ENCODE measurements around the gene PAX7. TPM values are rescaled to one million over a fixed set of nuclear protein-coding genes. Genes with fewer than 3 reads are reported as not detected.

The PAX7 gene
- total and polyA plus RNA-seq, 2 donors (not counting 1 experiment from before 2014, with no cell fraction given): not detected

DNA sequence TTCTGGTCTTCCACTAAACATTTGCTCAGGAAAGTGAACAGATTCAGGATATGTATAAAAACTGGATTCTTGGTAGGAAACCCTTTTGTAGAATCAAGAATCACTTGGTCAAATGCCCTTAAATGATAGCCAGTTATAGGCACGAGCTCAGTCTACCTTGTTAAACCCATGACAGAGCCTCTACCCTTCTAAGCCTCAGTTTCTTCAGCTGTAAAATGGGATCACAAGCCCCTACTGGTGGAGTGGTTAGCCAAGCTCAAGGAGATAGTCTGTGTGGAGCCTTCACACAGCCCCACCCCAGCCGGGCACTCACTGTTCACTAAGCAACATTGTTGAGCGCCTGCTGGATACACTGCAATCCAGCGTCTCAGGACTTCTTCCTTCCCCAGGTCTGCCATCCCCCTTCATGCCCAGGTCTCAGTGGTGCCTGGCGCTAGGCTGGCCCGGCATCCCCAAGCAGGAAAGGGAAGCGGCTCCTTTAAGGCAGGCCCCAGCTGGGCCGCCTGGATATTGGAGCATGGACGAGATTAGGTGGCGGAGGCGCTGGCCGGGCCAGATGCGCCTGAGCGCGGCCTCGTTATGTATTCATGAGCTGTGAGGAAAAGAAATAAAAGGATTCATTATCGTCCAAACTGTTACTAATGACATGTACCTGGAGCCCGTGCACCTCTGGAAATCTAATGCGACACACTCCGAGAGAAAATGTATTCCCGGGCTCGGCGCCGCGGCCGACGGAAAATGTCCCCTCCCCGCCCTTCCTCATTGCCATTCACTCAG, 153.2 kb downstream of the PAX7 start:
- H3K4me1 Mint-ChIP-seq: no peaks in the 10 kb centered on the region
- Histone ChIP-seq H3K4me3 (ENCODE audit: control extremely low read depth in 1 of 5, extremely low read depth in 1 of 5, insufficient read depth in 1 of 5, low read depth in 2 of 5, low read length in 4 of 5) (no peak overlapping the region), H3K27ac (ENCODE audit: low read length in 2 of 2) (no peak overlapping the region), H3K9ac (ENCODE audit: low read length) (no peak overlapping the region), H3K4me1 (ENCODE audit: control insufficient read depth in 2 of 2, insufficient read depth in 2 of 2, low read length in 2 of 2) (no peaks in the 10 kb centered on the region), H2AFZ (ENCODE audit: insufficient read depth, low read depth, low read length, poor library complexity, severe bottlenecking) (no peak overlapping the region), H3K9me3 (ENCODE audit: control extremely low read depth in 1 of 3, control insufficient read depth in 2 of 3, insufficient read depth in 1 of 3, low read length in 2 of 3) (peaks cover 0 to 2% (median 0%) of the 10 kb centered on the region in 3 donors), H3K27me3 (replicated peaks in 1 of 4; ENCODE audit: control extremely low read depth in 1 of 4, control insufficient read depth in 3 of 4, insufficient read depth in 4 of 4, low read length in 3 of 4) (peaks cover 0 to 3% (median 0%) of the 10 kb centered on the region in 4 experiments), H4K20me1 (ENCODE audit: control insufficient read depth, insufficient read depth, low read length, poor library complexity, severe bottlenecking) (no peaks in the 10 kb centered on the region), H3K36me3 (replicated peaks in 1 of 2; ENCODE audit: control extremely low read depth in 1 of 2, control insufficient read depth in 1 of 2, extremely low read depth in 1 of 2, insufficient read depth in 2 of 2, low read length in 1 of 2) (no peaks in the 10 kb centered on the region), H3K79me2 (ENCODE audit: control insufficient read depth, insufficient read depth, low read length) (no peaks in the 10 kb centered on the region), H3K4me2 (replicated peaks; ENCODE audit: low read depth, low read length, poor library complexity, severe bottlenecking) (no peak overlapping the region)
- H3K4me3 Mint-ChIP-seq: no peak overlapping the region
- no peaks in the 10 kb centered on the region for H3K9me3 Mint-ChIP-seq (ENCODE audit: insufficient read depth)
- ChIA-PET POLR2A (no interaction called here), CTCF (no interaction called here)
- WGBS (ENCODE audit: insufficient coverage): 65% methylated on average over 27 of the region's 28 CpGs
- DNase-seq (no peak), ATAC-seq (ENCODE audit: low read depth) (no peak)
- no peak overlapping the region for H3K27ac Mint-ChIP-seq
- TF ChIP-seq, protein P1, sequence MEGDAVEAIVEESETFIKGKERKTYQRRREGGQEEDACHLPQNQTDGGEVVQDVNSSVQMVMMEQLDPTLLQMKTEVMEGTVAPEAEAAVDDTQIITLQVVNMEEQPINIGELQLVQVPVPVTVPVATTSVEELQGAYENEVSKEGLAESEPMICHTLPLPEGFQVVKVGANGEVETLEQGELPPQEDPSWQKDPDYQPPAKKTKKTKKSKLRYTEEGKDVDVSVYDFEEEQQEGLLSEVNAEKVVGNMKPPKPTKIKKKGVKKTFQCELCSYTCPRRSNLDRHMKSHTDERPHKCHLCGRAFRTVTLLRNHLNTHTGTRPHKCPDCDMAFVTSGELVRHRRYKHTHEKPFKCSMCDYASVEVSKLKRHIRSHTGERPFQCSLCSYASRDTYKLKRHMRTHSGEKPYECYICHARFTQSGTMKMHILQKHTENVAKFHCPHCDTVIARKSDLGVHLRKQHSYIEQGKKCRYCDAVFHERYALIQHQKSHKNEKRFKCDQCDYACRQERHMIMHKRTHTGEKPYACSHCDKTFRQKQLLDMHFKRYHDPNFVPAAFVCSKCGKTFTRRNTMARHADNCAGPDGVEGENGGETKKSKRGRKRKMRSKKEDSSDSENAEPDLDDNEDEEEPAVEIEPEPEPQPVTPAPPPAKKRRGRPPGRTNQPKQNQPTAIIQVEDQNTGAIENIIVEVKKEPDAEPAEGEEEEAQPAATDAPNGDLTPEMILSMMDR (IDR thresholded peaks at IDR 0.05): no peak
- TF ChIP-seq EZH2 (IDR thresholded peaks at IDR 0.05; ENCODE audit: borderline replicate concordance, insufficient read depth, low read depth, low read length, poor library complexity, severe bottlenecking): no peak
- H3K27me3 Mint-ChIP-seq: peaks cover 51% of the 10 kb centered on the region
- intact Hi-C loops (cut with micrococcal nuclease): no loop called here

DNA sequence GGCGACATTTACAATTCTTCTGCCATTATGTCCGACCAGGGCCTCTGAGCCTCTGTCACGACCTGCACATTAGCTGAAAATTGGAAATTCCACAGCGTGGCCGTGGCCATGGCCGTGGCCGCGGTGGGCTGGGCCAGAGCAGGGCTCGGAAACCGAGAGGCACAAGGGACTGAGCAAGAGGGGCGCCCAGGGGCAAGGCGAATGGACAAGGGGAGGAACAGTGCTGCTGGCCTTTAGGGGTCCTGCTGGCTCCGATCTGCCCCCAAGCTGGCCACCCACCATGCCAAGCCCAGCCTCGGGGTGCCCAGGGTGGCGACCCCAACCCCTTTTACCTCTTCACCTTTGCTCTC, 153.8 kb downstream of the PAX7 start:
- Histone ChIP-seq H3K4me3 (ENCODE audit: control extremely low read depth in 1 of 5, extremely low read depth in 1 of 5, insufficient read depth in 1 of 5, low read depth in 2 of 5, low read length in 4 of 5) (no peak overlapping the region), H3K36me3 (replicated peaks in 1 of 2; ENCODE audit: control extremely low read depth in 1 of 2, control insufficient read depth in 1 of 2, extremely low read depth in 1 of 2, insufficient read depth in 2 of 2, low read length in 1 of 2) (no peaks in the 10 kb centered on the region), H3K79me2 (ENCODE audit: control insufficient read depth, insufficient read depth, low read length) (no peaks in the 10 kb centered on the region), H3K4me2 (replicated peaks; ENCODE audit: low read depth, low read length, poor library complexity, severe bottlenecking) (no peak overlapping the region), H3K27me3 (replicated peaks in 1 of 4; ENCODE audit: control extremely low read depth in 1 of 4, control insufficient read depth in 3 of 4, insufficient read depth in 4 of 4, low read length in 3 of 4) (no peaks in the 10 kb centered on the region), H3K4me1 (ENCODE audit: control insufficient read depth in 2 of 2, insufficient read depth in 2 of 2, low read length in 2 of 2) (no peaks in the 10 kb centered on the region), H4K20me1 (ENCODE audit: control insufficient read depth, insufficient read depth, low read length, poor library complexity, severe bottlenecking) (no peaks in the 10 kb centered on the region), H3K27ac (ENCODE audit: low read length in 2 of 2) (no peak overlapping the region), H3K9ac (ENCODE audit: low read length) (no peak overlapping the region), H3K9me3 (ENCODE audit: control extremely low read depth in 1 of 3, control insufficient read depth in 2 of 3, insufficient read depth in 1 of 3, low read length in 2 of 3) (peaks cover 0 to 2% (median 0%) of the 10 kb centered on the region in 3 donors), H2AFZ (ENCODE audit: insufficient read depth, low read depth, low read length, poor library complexity, severe bottlenecking) (no peak overlapping the region)
- CTCF ChIA-PET: no interaction called here
- POLR2A ChIA-PET: no interaction called here
- ATAC-seq (ENCODE audit: low read depth) (no peak), DNase-seq (no peak)
- H3K27ac Mint-ChIP-seq: no peak overlapping the region
- no peaks in the 10 kb centered on the region for H3K9me3 Mint-ChIP-seq (ENCODE audit: insufficient read depth)
- intact Hi-C loops (cut with micrococcal nuclease): no loop called here
- H3K27me3 Mint-ChIP-seq: peaks cover 47% of the 10 kb centered on the region
- no peaks in the 10 kb centered on the region for H3K4me1 Mint-ChIP-seq
- TF ChIP-seq EZH2 (IDR thresholded peaks at IDR 0.05; ENCODE audit: borderline replicate concordance, insufficient read depth, low read depth, low read length, poor library complexity, severe bottlenecking): no peak
- TF ChIP-seq, protein P1 (IDR thresholded peaks at IDR 0.05): no peak
- 68% methylated on average over 15 of the region's 15 CpGs for WGBS (ENCODE audit: insufficient coverage)
- no peak overlapping the region for H3K4me3 Mint-ChIP-seq

All from B cell (primary cell).